ENCODE results near the gene CASP5. TPM values are rescaled to one million over a fixed set of nuclear protein-coding genes. Genes with fewer than 3 reads are reported as not detected.

The CASP5 gene
- total and polyA plus RNA-seq, 2 of the 4 experiments (the other 2 are of a cell fraction) = not detected

DNA sequence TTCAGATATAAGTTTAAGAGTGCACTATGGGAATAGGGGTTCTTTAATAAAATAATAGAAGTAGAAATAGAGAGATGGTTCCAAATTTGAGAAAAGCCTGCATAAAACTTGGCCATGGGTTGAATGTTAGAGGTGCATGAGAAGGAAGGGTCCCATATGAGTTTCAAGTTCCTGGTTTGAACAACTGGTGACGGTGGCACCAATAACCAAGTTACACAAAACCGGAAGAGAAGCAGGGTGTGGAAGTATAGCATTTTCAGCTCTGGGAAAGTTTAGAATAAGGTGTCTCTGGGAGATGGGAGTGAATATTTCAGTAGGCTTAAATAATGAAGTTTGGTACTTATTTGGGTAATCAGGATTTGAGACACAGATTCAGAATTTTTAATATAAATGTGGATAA, 9.5 kb upstream of the CASP5 start:
- H3K4me2 ChIP-seq (ENCODE audit: low read depth, low read length) = no peak overlapping the region
- H3K9ac ChIP-seq (ENCODE audit: low read depth, low read length) = no peak overlapping the region
- ChIA-PET POLR2A (ENCODE audit: unreplicated experiment) (no interaction called here), CTCF (no interaction called here)
- no peak overlapping the region for H4K91ac ChIP-seq (ENCODE audit: insufficient read depth, low read depth, low read length)
- no peak for ATAC-seq (ENCODE audit: low read depth)
- no peak overlapping the region for H3K27ac ChIP-seq (ENCODE audit: insufficient read depth, low read length)
- H3K18ac ChIP-seq (ENCODE audit: low read depth, low read length) = no peak overlapping the region
- H3K79me1 ChIP-seq (ENCODE audit: low read depth in 1 of 2, low read length in 2 of 2) = peaks cover 3 to 17% of the 10 kb centered on the region in 2 experiments; a peak in 2 of 4 replicates
- no peak overlapping the region for H3K56ac ChIP-seq (ENCODE audit: extremely low read depth, insufficient read depth, low read length)
- H3K27me3 ChIP-seq (ENCODE audit: control insufficient read depth, insufficient read depth, low read length) = no peaks in the 10 kb centered on the region
- 100% methylated on average over 2 of the region's 2 CpGs; no CpG with 5 or more reads in 1 of the 2 experiments for WGBS, 2 experiments (ENCODE audit: extremely low coverage in 2 of 2, insufficient read length in 1 of 2)
- no peaks in the 10 kb centered on the region for H3K9me3 ChIP-seq (ENCODE audit: control insufficient read depth, insufficient read depth, low read length)
- H3K4me1 ChIP-seq (ENCODE audit: control insufficient read depth, insufficient read depth, low read length) = peaks cover 4% of the 10 kb centered on the region
- no peak overlapping the region for H2AFZ ChIP-seq (replicated peaks; ENCODE audit: low read length, poor library complexity)
- DNase-seq = no peak
- H2BK120ac ChIP-seq (ENCODE audit: low read depth, low read length) = no peak overlapping the region
- intact Hi-C loops (cut with micrococcal nuclease) (no loop called here), in situ Hi-C loops (cut with MboI; ENCODE audit: low sequenced_read_pairs) (no loop called here), dilution Hi-C loops (cut with HindIII; ENCODE audit: low sequenced_read_pairs, unreplicated experiment) (no loop called here)
- H2BK15ac ChIP-seq (ENCODE audit: low read depth, low read length) = no peak overlapping the region
- H4K20me1 ChIP-seq (ENCODE audit: insufficient read depth, low read length) = no peaks in the 10 kb centered on the region
- no peak overlapping the region for H2AK5ac ChIP-seq (ENCODE audit: low read depth, low read length)
- H2BK5ac ChIP-seq (ENCODE audit: low read depth, low read length, poor library complexity, severe bottlenecking) = no peak overlapping the region
- no peak overlapping the region for H4K5ac ChIP-seq (ENCODE audit: low read depth, low read length)
- no peak overlapping the region for H3K23ac ChIP-seq (ENCODE audit: low read depth, low read length)
- TF ChIP-seq MAFK (IDR thresholded peaks at IDR 0.05; ENCODE audit: low read depth, low read length) (no peak), CHD1 (IDR thresholded peaks at IDR 0.05; ENCODE audit: low read depth, low read length) (no peak), FOS (IDR thresholded peaks at IDR 0.05; ENCODE audit: low read depth, low read length) (no peak), BHLHE40 (IDR thresholded peaks at IDR 0.05; ENCODE audit: low read depth, low read length) (no peak), RCOR1 (IDR thresholded peaks at IDR 0.05; ENCODE audit: insufficient replicate concordance, low read length) (no peak), MAZ (IDR thresholded peaks at IDR 0.05; ENCODE audit: borderline replicate concordance, low read depth, low read length) (no peak), MXI1 (IDR thresholded peaks at IDR 0.05; ENCODE audit: borderline replicate concordance, low read depth, low read length) (no peak), RAD21 (IDR thresholded peaks at IDR 0.05; ENCODE audit: low read length) (no peak), POLR2A (IDR thresholded peaks at IDR 0.05; ENCODE audit: low read depth, low read length) (no peak), RFX5 (IDR thresholded peaks at IDR 0.05; ENCODE audit: low read depth, low read length) (no peak), SMC3 (IDR thresholded peaks at IDR 0.05; ENCODE audit: low read depth, low read length) (no peak), NFE2L2 (IDR thresholded peaks at IDR 0.05; ENCODE audit: low read depth, low read length) (no peak), CEBPB (IDR thresholded peaks at IDR 0.05; ENCODE audit: low read depth, low read length) (no peak)
- TF ChIP-seq, protein P1, sequence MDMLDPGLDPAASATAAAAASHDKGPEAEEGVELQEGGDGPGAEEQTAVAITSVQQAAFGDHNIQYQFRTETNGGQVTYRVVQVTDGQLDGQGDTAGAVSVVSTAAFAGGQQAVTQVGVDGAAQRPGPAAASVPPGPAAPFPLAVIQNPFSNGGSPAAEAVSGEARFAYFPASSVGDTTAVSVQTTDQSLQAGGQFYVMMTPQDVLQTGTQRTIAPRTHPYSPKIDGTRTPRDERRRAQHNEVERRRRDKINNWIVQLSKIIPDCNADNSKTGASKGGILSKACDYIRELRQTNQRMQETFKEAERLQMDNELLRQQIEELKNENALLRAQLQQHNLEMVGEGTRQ (IDR thresholded peaks at IDR 0.05; ENCODE audit: low read depth, low read length) = no peak
- TF ChIP-seq, protein P2, sequence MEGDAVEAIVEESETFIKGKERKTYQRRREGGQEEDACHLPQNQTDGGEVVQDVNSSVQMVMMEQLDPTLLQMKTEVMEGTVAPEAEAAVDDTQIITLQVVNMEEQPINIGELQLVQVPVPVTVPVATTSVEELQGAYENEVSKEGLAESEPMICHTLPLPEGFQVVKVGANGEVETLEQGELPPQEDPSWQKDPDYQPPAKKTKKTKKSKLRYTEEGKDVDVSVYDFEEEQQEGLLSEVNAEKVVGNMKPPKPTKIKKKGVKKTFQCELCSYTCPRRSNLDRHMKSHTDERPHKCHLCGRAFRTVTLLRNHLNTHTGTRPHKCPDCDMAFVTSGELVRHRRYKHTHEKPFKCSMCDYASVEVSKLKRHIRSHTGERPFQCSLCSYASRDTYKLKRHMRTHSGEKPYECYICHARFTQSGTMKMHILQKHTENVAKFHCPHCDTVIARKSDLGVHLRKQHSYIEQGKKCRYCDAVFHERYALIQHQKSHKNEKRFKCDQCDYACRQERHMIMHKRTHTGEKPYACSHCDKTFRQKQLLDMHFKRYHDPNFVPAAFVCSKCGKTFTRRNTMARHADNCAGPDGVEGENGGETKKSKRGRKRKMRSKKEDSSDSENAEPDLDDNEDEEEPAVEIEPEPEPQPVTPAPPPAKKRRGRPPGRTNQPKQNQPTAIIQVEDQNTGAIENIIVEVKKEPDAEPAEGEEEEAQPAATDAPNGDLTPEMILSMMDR (conservative IDR thresholded peaks at IDR 0.05; ENCODE audit: low read depth, low read length) = no peak
- TF ChIP-seq, protein P3, sequence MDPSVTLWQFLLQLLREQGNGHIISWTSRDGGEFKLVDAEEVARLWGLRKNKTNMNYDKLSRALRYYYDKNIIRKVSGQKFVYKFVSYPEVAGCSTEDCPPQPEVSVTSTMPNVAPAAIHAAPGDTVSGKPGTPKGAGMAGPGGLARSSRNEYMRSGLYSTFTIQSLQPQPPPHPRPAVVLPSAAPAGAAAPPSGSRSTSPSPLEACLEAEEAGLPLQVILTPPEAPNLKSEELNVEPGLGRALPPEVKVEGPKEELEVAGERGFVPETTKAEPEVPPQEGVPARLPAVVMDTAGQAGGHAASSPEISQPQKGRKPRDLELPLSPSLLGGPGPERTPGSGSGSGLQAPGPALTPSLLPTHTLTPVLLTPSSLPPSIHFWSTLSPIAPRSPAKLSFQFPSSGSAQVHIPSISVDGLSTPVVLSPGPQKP (IDR thresholded peaks at IDR 0.05; ENCODE audit: borderline replicate concordance, low read depth, low read length) = no peak
- peaks cover 3% of the 10 kb centered on the region; the same call in 1 of the 2 replicates for H3K9me1 ChIP-seq (ENCODE audit: insufficient read depth, low read length)
- H3K4me3 ChIP-seq (ENCODE audit: insufficient read depth, low read depth, low read length) = no peak overlapping the region
- H4K8ac ChIP-seq (ENCODE audit: low read depth in 2 of 2, low read length in 2 of 2) = no peak overlapping the region
- H2BK20ac ChIP-seq (ENCODE audit: low read depth, low read length) = no peak overlapping the region
- peaks cover 17% of the 10 kb centered on the region for H3K36me3 ChIP-seq (ENCODE audit: control insufficient read depth, insufficient read depth, low read length)
- no peak overlapping the region for H3K4ac ChIP-seq (ENCODE audit: low read depth, low read length)
- H2AK9ac ChIP-seq (replicated peaks; ENCODE audit: low read depth, low read length, poor library complexity) = no peak overlapping the region
- no TSS peak for BruUV-seq (replicated peaks)
- H3K14ac ChIP-seq (replicated peaks; ENCODE audit: low read depth, low read length) = no peak overlapping the region

All from IMR-90 (cell line).